ENCODE results near the gene ANKIB1. TPM values are rescaled to one million over a fixed set of nuclear protein-coding genes. Genes with fewer than 3 reads are reported as not detected.

The ANKIB1 gene
- total and polyA plus RNA-seq, 9 of the 15 experiments (the other 6 are each of a cell fraction or from before 2014, with no cell fraction given) = 5.9 to 25.2 (median 16.1) TPM

DNA sequence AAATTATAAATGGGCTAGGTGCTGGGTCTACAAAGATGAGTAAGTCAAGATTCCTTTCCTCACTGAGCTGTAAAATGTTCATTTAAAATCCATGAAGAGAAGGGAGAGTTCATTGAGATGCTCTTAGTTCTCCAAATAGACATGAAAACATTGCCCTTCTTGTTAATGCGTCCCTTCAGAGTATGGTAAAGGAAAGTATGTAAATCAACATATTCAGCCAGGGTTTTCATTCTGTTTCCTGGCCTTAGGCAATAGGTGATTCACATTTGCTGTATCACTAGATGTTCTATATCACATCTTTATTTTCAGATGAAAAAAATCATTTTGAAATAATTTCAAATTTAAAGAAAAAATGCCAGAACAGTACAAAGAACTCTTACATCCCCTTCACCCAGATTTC is 5.4 kb downstream of the ANKIB1 start:
- no peak for FAIRE-seq
- 0 out of 2 replicates have a peak, but pooled peaks cover 5% of the 10 kb centered on the region for H3K9me3 ChIP-seq (replicated peaks; ENCODE audit: control insufficient read depth, insufficient read depth, low read depth, low read length)

DNA sequence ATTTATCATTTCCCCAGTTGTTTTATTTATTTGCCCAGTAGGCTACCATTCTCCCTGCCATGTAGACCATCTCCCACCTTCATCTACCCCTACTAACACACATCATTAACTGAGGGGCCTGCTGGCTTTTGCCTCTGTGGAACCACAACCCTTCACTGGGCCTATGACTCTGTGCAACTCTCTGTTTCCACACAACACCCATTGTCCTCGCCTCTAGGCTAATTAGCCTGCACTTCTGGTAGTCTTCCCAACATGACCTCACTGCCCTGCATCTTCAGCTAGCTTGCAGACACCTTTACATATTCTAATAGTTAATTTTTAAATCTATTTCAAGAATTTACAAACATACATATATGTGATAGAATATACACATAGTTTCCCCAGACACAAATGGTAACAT is 7.5 kb downstream of the ANKIB1 start:
- intact Hi-C loops (cut with micrococcal nuclease) (no loop called here), in situ Hi-C loops (cut with MboI) (no loop called here)
- no peak for DNase-seq (ENCODE audit: extremely low read depth in 1 of 4, low spot score in 3 of 4)
- no peak for ATAC-seq
- Histone ChIP-seq H3K9me3 (replicated peaks; ENCODE audit: control insufficient read depth, insufficient read depth, low read depth, low read length) (0 out of 2 replicates have a peak, but pooled peaks cover 5% of the 10 kb centered on the region), H4K20me1 (replicated peaks; ENCODE audit: control insufficient read depth, insufficient read depth, low read length) (no peaks in the 10 kb centered on the region), H3K4me3 (no peak overlapping the region), H3K9ac (ENCODE audit: insufficient read depth in 1 of 2, low read depth in 2 of 2, low read length in 2 of 2) (no peak overlapping the region), H2AFZ (ENCODE audit: low read depth, low read length) (no peak overlapping the region), H3K27ac (ENCODE audit: extremely low read depth, low read depth, low read length) (no peak overlapping the region), H3K27me3 (ENCODE audit: control insufficient read depth in 2 of 2, insufficient read depth in 2 of 2, low read length in 2 of 2) (no peaks in the 10 kb centered on the region), H3K4me1 (replicated peaks in 1 of 2; ENCODE audit: control insufficient read depth in 2 of 2, insufficient read depth in 2 of 2, low read length in 2 of 2) (peaks cover 0 to under 1% of the 10 kb centered on the region in 2 experiments; a peak in 1 of 5 replicates), H3K4me2 (ENCODE audit: insufficient read depth, low read length) (no peak overlapping the region), H3K79me2 (ENCODE audit: control insufficient read depth, insufficient read depth, low read length) (peaks cover 67% of the 10 kb centered on the region), H3K36me3 (ENCODE audit: control insufficient read depth, insufficient read depth, low read length) (peaks cover 10% of the 10 kb centered on the region), H3K9me1 (ENCODE audit: control insufficient read depth, insufficient read depth, low read length) (no peaks in the 10 kb centered on the region)
- BruUV-seq (replicated peaks) = no TSS peak
- ChIA-PET POLR2A (interaction anchor here (1.2 kb wide), 1 partner anchor 8 kb away, joined by 3 read pairs; the partner anchor contains the start of genes ANKIB1 and KRIT1), CTCF (ENCODE audit: low intra/inter-chr PET ratio) (no interaction called here)
- FAIRE-seq = no peak
- 100% methylated on average over 1 of the region's 1 CpG for WGBS (ENCODE audit: insufficient coverage, low coverage, missing lambda C conversion rate)
- TF ChIP-seq MCM7 (IDR thresholded peaks at IDR 0.05) (no peak), MCM3 (IDR thresholded peaks at IDR 0.05) (no peak), ZNF175 (CRISPR knock-in tag; IDR thresholded peaks at IDR 0.05; ENCODE audit: low read depth) (no peak), ZNF24 (IDR thresholded peaks at IDR 0.05) (no peak), ARNT (IDR thresholded peaks at IDR 0.05) (no peak), SNRNP70 (optimal IDR thresholded peaks at IDR 0.05; ENCODE audit: low read depth, low read length) (no peak)
- TF ChIP-seq, protein P1, sequence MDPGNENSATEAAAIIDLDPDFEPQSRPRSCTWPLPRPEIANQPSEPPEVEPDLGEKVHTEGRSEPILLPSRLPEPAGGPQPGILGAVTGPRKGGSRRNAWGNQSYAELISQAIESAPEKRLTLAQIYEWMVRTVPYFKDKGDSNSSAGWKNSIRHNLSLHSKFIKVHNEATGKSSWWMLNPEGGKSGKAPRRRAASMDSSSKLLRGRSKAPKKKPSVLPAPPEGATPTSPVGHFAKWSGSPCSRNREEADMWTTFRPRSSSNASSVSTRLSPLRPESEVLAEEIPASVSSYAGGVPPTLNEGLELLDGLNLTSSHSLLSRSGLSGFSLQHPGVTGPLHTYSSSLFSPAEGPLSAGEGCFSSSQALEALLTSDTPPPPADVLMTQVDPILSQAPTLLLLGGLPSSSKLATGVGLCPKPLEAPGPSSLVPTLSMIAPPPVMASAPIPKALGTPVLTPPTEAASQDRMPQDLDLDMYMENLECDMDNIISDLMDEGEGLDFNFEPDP (CRISPR knock-in tag; IDR thresholded peaks at IDR 0.05) = no peak
- TF ChIP-seq, protein P2, sequence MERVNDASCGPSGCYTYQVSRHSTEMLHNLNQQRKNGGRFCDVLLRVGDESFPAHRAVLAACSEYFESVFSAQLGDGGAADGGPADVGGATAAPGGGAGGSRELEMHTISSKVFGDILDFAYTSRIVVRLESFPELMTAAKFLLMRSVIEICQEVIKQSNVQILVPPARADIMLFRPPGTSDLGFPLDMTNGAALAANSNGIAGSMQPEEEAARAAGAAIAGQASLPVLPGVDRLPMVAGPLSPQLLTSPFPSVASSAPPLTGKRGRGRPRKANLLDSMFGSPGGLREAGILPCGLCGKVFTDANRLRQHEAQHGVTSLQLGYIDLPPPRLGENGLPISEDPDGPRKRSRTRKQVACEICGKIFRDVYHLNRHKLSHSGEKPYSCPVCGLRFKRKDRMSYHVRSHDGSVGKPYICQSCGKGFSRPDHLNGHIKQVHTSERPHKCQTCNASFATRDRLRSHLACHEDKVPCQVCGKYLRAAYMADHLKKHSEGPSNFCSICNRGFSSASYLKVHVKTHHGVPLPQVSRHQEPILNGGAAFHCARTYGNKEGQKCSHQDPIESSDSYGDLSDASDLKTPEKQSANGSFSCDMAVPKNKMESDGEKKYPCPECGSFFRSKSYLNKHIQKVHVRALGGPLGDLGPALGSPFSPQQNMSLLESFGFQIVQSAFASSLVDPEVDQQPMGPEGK (CRISPR knock-in tag; IDR thresholded peaks at IDR 0.05; ENCODE audit: borderline replicate concordance) = no peak
- TF ChIP-seq, protein P3, sequence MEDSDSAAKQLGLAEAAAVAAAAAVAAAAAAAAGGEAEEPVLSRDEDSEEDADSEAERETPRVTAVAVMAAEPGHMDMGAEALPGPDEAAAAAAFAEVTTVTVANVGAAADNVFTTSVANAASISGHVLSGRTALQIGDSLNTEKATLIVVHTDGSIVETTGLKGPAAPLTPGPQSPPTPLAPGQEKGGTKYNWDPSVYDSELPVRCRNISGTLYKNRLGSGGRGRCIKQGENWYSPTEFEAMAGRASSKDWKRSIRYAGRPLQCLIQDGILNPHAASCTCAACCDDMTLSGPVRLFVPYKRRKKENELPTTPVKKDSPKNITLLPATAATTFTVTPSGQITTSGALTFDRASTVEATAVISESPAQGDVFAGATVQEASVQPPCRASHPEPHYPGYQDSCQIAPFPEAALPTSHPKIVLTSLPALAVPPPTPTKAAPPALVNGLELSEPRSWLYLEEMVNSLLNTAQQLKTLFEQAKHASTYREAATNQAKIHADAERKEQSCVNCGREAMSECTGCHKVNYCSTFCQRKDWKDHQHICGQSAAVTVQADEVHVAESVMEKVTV (CRISPR knock-in tag; IDR thresholded peaks at IDR 0.05) = no peak

More for the DNA sequence above, 5.4 kb downstream of the ANKIB1 start:
- peaks cover 10% of the 10 kb centered on the region for H3K36me3 ChIP-seq (ENCODE audit: control insufficient read depth, insufficient read depth, low read length)
- no peak for TF ChIP-seq GABPB1 (CRISPR knock-in tag; IDR thresholded peaks at IDR 0.05)
- no peak for TF ChIP-seq BACH1 (tag; IDR thresholded peaks at IDR 0.05)
- TF ChIP-seq ZNF165 (CRISPR knock-in tag; IDR thresholded peaks at IDR 0.05; ENCODE audit: borderline replicate concordance) = no peak
- TF ChIP-seq DNMT1 (IDR thresholded peaks at IDR 0.05) = no peak
- TF ChIP-seq POU5F1 (IDR thresholded peaks at IDR 0.05; ENCODE audit: borderline replicate concordance, low read depth, low read length, partially characterized antibody) = no peak
- TF ChIP-seq TAF15 (IDR thresholded peaks at IDR 0.05; ENCODE audit: low read depth, low read length) = no peak
- TF ChIP-seq EGR1 (conservative IDR thresholded peaks at IDR 0.05) = no peak
- WGBS (ENCODE audit: insufficient coverage, low coverage, missing lambda C conversion rate) = 90% methylated on average over 1 of the region's 1 CpG
- BruUV-seq (replicated peaks) = no TSS peak
- H3K4me1 ChIP-seq (replicated peaks in 1 of 2; ENCODE audit: control insufficient read depth in 2 of 2, insufficient read depth in 2 of 2, low read length in 2 of 2) = peaks cover 0 to 8% of the 10 kb centered on the region in 2 experiments; a peak in 3 of 5 replicates
- peaks cover 75% of the 10 kb centered on the region for H3K79me2 ChIP-seq (ENCODE audit: control insufficient read depth, insufficient read depth, low read length)
- H3K27ac ChIP-seq (ENCODE audit: extremely low read depth, low read depth, low read length) = no peak overlapping the region
- intact Hi-C loops (cut with micrococcal nuclease) (no loop called here), in situ Hi-C loops (cut with MboI) (no loop called here)
- H2AFZ ChIP-seq (ENCODE audit: low read depth, low read length) = no peak overlapping the region
- no peak overlapping the region for H3K9ac ChIP-seq (ENCODE audit: insufficient read depth in 1 of 2, low read depth in 2 of 2, low read length in 2 of 2)
- no peak overlapping the region for H3K4me2 ChIP-seq (ENCODE audit: insufficient read depth, low read length)
- H4K20me1 ChIP-seq (replicated peaks; ENCODE audit: control insufficient read depth, insufficient read depth, low read length) = no peaks in the 10 kb centered on the region
- DNase-seq (ENCODE audit: extremely low read depth in 1 of 4, low spot score in 3 of 4) = no peak
- no peak overlapping the region for H3K4me3 ChIP-seq
- ChIA-PET POLR2A (no interaction called here), CTCF (ENCODE audit: low intra/inter-chr PET ratio) (no interaction called here)
- no peaks in the 10 kb centered on the region for H3K9me1 ChIP-seq (ENCODE audit: control insufficient read depth, insufficient read depth, low read length)
- no peaks in the 10 kb centered on the region for H3K27me3 ChIP-seq (ENCODE audit: control insufficient read depth in 2 of 2, insufficient read depth in 2 of 2, low read length in 2 of 2)
- no peak for ATAC-seq

Data from K562 (cell line).